B cell (primary cell): ENCODE data around the gene GNA14.

Experiments
- EZH2 ChIP-seq: IDR thresholded peaks from 2 replicates; pipeline ENCODE4 v1.6.1; 2012; ENCODE audit warnings: borderline replicate concordance, low read depth, mild to moderate bottlenecking, moderate library complexity, low read length; ENCODE audit not compliant: insufficient read depth, poor library complexity, severe bottlenecking
- TF ChIP-seq, protein P1 (sequence below): fragments of 200-600 bp; IDR thresholded peaks from one replicate; pipeline ENCODE4 v1.8.0; 2022; ENCODE audit warnings: antibody characterized with exemption, mild to moderate bottlenecking

DNA sequence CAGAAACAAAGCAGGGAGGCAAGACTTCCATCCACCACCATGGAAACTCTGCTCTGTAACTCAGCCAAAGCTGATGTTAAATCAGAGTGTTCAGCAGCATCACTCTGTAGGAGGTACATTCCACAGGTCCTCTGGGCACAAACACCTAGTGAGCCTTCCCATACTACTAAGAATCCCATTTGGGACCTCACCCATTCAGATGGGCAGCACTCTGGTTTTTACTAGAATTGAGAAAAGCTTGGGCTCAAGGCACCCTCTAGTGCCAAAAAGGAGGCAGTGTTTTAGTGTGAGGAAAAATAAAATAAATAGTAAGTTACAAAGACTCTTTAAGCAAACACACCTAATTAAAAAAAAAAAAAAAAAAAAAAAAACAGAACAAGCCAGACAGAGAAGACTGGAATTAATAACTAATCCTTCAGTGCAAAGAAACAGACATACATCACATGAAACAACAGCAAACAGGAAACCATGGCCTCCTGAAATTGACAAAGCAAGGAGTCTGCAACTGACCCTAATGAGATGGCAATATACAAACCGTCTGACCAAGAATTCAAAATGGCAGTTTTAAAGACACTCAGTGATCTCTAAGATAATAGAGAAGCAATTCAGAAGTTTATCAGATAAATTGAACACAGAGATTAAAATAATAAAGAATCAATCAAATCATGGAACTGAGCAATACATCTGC, 159.5 kb downstream of the GNA14 start:
- TF ChIP-seq, protein P1, sequence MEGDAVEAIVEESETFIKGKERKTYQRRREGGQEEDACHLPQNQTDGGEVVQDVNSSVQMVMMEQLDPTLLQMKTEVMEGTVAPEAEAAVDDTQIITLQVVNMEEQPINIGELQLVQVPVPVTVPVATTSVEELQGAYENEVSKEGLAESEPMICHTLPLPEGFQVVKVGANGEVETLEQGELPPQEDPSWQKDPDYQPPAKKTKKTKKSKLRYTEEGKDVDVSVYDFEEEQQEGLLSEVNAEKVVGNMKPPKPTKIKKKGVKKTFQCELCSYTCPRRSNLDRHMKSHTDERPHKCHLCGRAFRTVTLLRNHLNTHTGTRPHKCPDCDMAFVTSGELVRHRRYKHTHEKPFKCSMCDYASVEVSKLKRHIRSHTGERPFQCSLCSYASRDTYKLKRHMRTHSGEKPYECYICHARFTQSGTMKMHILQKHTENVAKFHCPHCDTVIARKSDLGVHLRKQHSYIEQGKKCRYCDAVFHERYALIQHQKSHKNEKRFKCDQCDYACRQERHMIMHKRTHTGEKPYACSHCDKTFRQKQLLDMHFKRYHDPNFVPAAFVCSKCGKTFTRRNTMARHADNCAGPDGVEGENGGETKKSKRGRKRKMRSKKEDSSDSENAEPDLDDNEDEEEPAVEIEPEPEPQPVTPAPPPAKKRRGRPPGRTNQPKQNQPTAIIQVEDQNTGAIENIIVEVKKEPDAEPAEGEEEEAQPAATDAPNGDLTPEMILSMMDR, result no peak
- no peak for TF ChIP-seq EZH2
